Measurements from ENCODE around the gene SPEN. TPM values are rescaled to one million over a fixed set of nuclear protein-coding genes. Genes with fewer than 3 reads are reported as not detected.
A peak's percentile ranks its signal among the peaks of the same experiment; 100 is the strongest.

Gene SPEN
- total RNA-seq, 1 donor from 2014 or later, result 35.0 TPM

GRCh38 chr1:15916417-15916816, 68.9 kb downstream of the SPEN start:
- Histone ChIP-seq H3K4me1 (ENCODE audit: insufficient read depth, low read length) (peaks cover 27% of the 10 kb centered on the region), H3K27ac (ENCODE audit: low read depth, low read length) (peak overlapping the region; percentile 34), H3K79me2 (ENCODE audit: insufficient read depth, low read length) (peaks cover 52% of the 10 kb centered on the region), H3K36me3 (ENCODE audit: insufficient read depth, low read length) (peaks cover 32% of the 10 kb centered on the region), H3K9me3 (ENCODE audit: insufficient read depth, low read depth, low read length) (no peaks in the 10 kb centered on the region), H3K27me3 (ENCODE audit: insufficient read depth, low read length) (no peaks in the 10 kb centered on the region), H4K20me1 (ENCODE audit: insufficient read depth, low read length) (no peaks in the 10 kb centered on the region), H3K4me3 (ENCODE audit: insufficient read depth, low read depth, low read length) (no peak overlapping the region), H3K4me2 (ENCODE audit: low read length) (peak overlapping the region; percentile 8), H2AFZ (ENCODE audit: low read depth, low read length) (no peak overlapping the region), H3K9ac (ENCODE audit: low read length) (peak overlapping the region; percentile 8)
- FAIRE-seq, result no peak
- Mint-ChIP-seq H3K36me3 (ENCODE audit: low read depth, unreplicated experiment) (peaks cover 5% of the 10 kb centered on the region), H3K27me3 (ENCODE audit: low read depth, unreplicated experiment) (no peaks in the 10 kb centered on the region), H3K4me3 (ENCODE audit: unreplicated experiment) (peak overlapping the region; percentile 9), H3K9me3 (ENCODE audit: unreplicated experiment) (no peaks in the 10 kb centered on the region), H3K27ac (ENCODE audit: unreplicated experiment) (peak overlapping the region; percentile 84), H3K4me1 (ENCODE audit: low read depth, unreplicated experiment) (peaks cover 29% of the 10 kb centered on the region)
- TF ChIP-seq EZH2 (IDR thresholded peaks at IDR 0.05; ENCODE audit: insufficient read depth, low read length) (no peak), CTCF (IDR thresholded peaks at IDR 0.05; ENCODE audit: insufficient read depth, low read depth, low read length) (no peak)
- DNase-seq (ENCODE audit: low read depth), result peak; percentile 5

GRCh38 chr1:15916916-15917315, 69.4 kb downstream of the SPEN start:
- Histone ChIP-seq H3K4me3 (ENCODE audit: insufficient read depth, low read depth, low read length) (no peak overlapping the region), H3K4me2 (ENCODE audit: low read length) (peak overlapping the region; percentile 8), H3K9ac (ENCODE audit: low read length) (peak overlapping the region; percentile 8), H3K36me3 (ENCODE audit: insufficient read depth, low read length) (peaks cover 33% of the 10 kb centered on the region), H4K20me1 (ENCODE audit: insufficient read depth, low read length) (no peaks in the 10 kb centered on the region), H3K79me2 (ENCODE audit: insufficient read depth, low read length) (peaks cover 55% of the 10 kb centered on the region), H3K27ac (ENCODE audit: low read depth, low read length) (peak overlapping the region; percentile 34), H3K9me3 (ENCODE audit: insufficient read depth, low read depth, low read length) (no peaks in the 10 kb centered on the region), H3K4me1 (ENCODE audit: insufficient read depth, low read length) (peaks cover 27% of the 10 kb centered on the region), H2AFZ (ENCODE audit: low read depth, low read length) (no peak overlapping the region), H3K27me3 (ENCODE audit: insufficient read depth, low read length) (no peaks in the 10 kb centered on the region)
- H3K27me3 Mint-ChIP-seq (ENCODE audit: low read depth, unreplicated experiment), result no peaks in the 10 kb centered on the region
- peaks cover 29% of the 10 kb centered on the region for H3K4me1 Mint-ChIP-seq (ENCODE audit: low read depth, unreplicated experiment)
- H3K36me3 Mint-ChIP-seq (ENCODE audit: low read depth, unreplicated experiment), result peaks cover 5% of the 10 kb centered on the region
- FAIRE-seq, result no peak
- no peak for DNase-seq (ENCODE audit: low read depth)
- peak overlapping the region; percentile 84 for H3K27ac Mint-ChIP-seq (ENCODE audit: unreplicated experiment)
- no peak overlapping the region for H3K4me3 Mint-ChIP-seq (ENCODE audit: unreplicated experiment)
- no peaks in the 10 kb centered on the region for H3K9me3 Mint-ChIP-seq (ENCODE audit: unreplicated experiment)
- no peak for TF ChIP-seq CTCF (IDR thresholded peaks at IDR 0.05; ENCODE audit: insufficient read depth, low read depth, low read length)
- TF ChIP-seq EZH2 (IDR thresholded peaks at IDR 0.05; ENCODE audit: insufficient read depth, low read length), result no peak

GRCh38 chr1:15918962-15919715, 71.6 kb downstream of the SPEN start:
- Histone ChIP-seq H3K4me3 (ENCODE audit: insufficient read depth, low read depth, low read length) (no peak overlapping the region), H3K9ac (ENCODE audit: low read length) (peak overlapping the region; percentile 29), H3K27ac (ENCODE audit: low read depth, low read length) (peak overlapping the region; percentile 80), H3K27me3 (ENCODE audit: insufficient read depth, low read length) (no peaks in the 10 kb centered on the region), H3K4me2 (ENCODE audit: low read length) (peak overlapping the region; percentile 57), H3K4me1 (ENCODE audit: insufficient read depth, low read length) (peaks cover 42% of the 10 kb centered on the region), H4K20me1 (ENCODE audit: insufficient read depth, low read length) (no peaks in the 10 kb centered on the region), H3K79me2 (ENCODE audit: insufficient read depth, low read length) (peaks cover 47% of the 10 kb centered on the region), H3K36me3 (ENCODE audit: insufficient read depth, low read length) (peaks cover 20% of the 10 kb centered on the region), H3K9me3 (ENCODE audit: insufficient read depth, low read depth, low read length) (no peaks in the 10 kb centered on the region), H2AFZ (ENCODE audit: low read depth, low read length) (no peak overlapping the region)
- TF ChIP-seq EZH2 (IDR thresholded peaks at IDR 0.05; ENCODE audit: insufficient read depth, low read length) (no peak), CTCF (IDR thresholded peaks at IDR 0.05; ENCODE audit: insufficient read depth, low read depth, low read length) (no peak)
- Mint-ChIP-seq H3K36me3 (ENCODE audit: low read depth, unreplicated experiment) (peaks cover 5% of the 10 kb centered on the region), H3K9me3 (ENCODE audit: unreplicated experiment) (no peaks in the 10 kb centered on the region), H3K27ac (ENCODE audit: unreplicated experiment) (peak overlapping the region; percentile 77), H3K4me3 (ENCODE audit: unreplicated experiment) (peak overlapping the region; percentile 24), H3K4me1 (ENCODE audit: low read depth, unreplicated experiment) (peaks cover 37% of the 10 kb centered on the region), H3K27me3 (ENCODE audit: low read depth, unreplicated experiment) (no peaks in the 10 kb centered on the region)
- FAIRE-seq, result peak; percentile 90
- peak; percentile 94 for DNase-seq (ENCODE audit: low read depth)

All from astrocyte (in vitro differentiated cells and primary cell).